NCI-H1105 treated with DMSO at 0.1 percent for 48 hours (cell line): ENCODE measurements around the gene CASP2.
"Not testable (repeated sequence)": the region's sequence is repeated elsewhere in the genome, so short reads cannot be mapped to it uniquely, and the experiment has no call there.

Experiments used
- DNase-seq: peaks from one replicate; lab custom pipeline; 2025; lab: John Stamatoyannopoulos, UW

Gene CASP2

DNA sequence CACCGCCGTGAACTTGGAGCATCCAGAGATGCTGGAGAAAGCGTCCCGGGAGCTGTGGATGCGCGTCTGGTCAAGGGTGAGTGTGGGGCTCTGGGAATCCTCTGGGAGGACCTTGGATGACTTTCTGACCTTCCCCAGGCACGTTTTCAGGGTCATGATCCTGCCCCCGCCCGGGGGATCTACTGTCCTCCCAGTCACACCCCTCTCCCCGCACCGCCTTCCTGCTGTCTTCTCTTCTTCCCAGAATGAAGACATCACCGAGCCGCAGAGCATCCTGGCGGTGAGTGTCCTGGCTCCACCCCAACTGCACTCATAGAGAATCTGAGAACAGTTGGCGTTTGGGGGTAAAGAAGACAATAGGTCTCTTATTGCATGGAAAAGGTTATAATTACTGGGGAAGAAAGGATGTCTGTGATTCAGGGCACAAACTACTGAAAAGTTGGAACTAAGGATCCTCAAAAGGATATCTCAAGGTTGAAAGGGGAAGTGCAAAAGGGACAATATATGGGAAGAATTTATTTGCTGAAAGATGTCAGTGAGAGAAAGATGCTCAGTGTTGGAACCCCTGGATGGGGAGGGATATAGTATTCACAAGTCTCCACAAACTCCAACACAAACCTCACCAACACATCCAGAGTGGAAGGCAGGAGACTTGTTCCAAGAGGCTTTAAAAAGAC lies 23.0 kb upstream of the CASP2 start:
- DNase-seq, result no peak

DNA sequence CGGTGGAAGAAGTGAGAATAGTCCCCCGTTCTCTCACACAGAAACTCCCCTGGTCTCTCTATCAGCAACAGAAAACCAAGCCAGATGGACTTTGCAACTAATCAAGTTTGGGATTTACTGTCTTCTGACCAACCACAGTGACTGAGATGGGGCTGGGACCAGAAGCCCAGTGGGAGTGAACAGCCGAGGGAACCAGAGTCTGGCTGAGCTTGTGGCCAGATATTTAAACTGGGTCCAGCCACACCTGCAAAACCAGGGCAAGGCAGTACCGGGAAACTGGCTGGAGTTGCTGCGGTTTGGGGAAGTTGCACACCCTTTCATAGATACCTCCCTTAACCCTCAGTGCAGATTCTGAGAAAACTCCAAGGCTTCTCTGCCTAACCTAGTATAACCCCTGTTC lies 18.9 kb upstream of the CASP2 start:
- DNase-seq, result no peak

DNA sequence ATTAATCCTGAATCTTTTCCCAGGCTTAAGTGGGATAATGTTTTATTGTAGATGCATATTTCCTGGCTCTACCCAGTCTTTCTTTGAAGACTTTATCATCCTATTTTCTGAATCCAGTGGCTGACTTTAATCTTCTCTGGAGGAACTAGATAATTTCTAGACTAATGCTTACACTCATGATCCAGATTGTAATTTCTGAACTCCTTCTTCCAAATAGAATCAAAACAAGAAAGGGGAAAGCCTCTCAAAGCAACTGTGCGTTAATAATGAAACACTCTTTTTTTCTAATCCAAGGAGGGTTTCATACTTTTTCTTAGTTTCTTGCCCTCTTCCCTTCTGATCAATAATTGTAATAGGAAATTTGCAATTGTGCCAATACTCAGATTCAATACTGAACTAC lies 16.9 kb upstream of the CASP2 start:
- DNase-seq, result no peak

DNA sequence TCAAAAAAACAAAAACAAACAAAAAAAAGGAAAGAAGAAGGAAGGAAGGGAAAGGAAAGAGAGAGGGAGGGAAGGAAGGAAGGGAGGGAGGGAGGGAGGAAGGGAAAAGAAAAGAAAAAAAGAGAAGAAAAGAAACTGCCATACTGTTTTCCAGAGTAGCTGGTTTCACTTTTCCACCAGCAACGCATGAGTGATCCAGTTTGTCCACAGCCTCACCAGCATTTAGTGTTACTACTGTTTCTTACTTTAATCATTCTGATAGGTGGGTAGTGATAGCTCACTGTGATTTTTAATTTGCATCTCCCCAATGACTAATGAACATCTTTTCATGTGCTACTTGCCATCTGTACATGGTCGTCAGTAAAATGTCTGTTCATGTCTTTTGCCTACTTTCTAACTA lies 15.3 kb upstream of the CASP2 start:
- DNase-seq, result no peak

DNA sequence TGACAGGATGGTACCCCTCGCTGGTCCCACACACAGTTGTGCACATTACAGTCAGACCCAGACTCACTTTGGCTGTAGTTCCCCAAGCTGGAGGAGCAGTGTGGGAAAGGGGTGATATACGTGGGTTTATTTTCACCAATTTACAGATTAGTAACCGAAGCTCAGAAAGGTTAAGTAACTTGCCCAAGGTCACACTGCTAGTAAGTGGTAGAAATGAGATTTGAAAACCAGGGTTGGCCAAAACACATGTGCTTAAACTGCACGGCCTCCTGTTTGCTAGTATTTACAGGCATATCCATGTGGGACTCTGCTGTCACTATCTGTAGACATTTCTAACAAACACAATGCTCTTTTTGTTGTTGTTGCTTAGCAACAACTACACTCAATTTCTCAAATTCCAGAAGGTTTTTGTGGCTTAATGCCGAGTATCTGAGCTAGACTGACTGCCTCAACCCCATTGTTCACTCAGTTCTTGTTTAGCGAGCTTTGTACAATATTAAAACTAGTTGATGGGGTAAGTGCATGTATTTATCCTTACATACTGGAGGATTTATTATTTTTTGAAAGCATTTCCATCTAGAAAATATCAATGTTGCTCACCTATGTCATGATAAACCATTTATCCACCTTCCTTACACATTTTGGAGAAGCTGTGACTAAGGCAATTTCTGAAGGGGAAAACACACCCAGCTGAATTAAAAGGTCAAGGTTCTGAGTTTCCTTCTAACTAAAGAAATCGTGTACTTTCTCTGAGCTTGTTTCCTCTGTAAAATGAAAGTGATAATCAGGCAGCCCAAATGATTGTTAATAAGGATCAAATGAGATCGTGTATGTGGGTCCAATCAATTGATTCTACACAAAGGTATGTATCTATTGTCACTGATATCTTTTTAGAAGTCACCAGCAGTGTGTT lies 8.7 kb upstream of the CASP2 start:
- no peak for DNase-seq

DNA sequence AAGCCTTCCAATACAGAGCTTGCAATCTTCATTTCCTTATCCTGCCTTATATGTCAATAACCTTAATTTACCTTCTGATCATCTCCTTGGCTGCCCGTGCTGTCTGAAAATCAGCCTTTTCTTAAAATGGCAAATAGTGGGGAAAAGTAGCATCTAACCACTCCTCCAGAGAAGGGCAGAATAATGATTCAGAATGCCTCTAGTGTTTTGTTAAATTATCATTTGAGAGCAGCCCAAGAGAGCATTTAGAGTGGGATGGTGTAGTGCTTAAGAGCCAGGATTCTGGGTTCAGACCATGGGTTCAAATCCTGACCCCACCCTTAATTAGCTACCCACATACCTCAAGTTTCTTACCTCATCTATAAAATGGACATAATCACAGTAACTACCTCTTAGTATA lies 8.0 kb upstream of the CASP2 start:
- no peak for DNase-seq

DNA sequence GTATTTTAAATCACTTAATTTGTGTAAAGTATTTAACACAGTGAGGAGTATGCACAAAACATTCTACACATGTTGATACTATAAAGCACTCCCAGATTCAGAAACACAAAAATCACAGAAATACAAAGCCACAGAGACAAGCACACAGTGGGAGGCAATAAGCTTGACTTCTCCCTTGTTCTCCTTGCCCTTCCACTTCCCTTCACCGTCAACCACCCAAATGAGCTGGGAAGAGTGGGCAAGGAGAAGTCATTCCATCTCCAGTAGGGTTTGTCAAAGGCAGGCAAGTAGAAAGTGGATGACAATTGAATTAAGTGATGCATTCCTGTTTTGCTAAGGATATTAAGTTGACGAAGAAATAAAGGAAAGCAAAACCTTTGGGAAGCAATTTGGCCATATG lies 7.6 kb upstream of the CASP2 start:
- no peak for DNase-seq

DNA sequence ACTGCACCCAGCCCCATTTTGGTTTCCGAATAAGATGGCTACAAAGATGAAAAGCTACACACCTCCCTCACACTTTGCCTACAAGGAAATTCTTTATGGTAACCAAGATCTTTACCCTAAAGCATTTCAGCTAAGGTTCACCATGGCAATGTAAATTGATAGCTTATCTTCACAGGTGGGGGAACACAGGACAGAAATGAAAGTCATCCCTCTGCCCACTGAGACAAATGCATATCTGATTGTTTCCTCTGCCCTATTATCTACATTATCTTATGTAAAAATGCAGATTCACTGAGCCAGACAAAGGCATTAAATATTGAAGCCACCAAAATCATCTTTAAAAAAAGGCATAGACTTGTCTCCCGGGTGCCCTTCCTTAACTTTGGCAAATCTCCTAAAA lies 6.6 kb upstream of the CASP2 start:
- no peak for DNase-seq

DNA sequence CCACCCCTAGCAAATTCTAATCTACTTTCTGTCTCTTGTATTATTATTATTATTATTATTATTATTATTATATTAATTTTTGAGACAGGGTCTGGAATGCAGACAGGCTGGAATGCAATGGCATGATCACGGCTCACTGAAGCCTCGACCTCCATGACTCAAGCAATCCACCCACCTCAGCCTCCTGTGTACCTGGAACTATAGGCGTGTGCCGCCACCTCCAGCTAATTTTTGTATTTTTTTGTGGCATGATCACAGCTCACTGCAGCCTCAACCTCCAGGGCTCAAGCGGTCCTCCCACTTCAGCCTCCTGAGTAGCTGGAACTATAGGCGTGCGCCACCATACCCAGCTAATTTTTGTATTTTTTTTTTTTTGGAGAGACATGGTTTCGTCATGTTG lies 6.0 kb upstream of the CASP2 start:
- DNase-seq, result no peak

DNA sequence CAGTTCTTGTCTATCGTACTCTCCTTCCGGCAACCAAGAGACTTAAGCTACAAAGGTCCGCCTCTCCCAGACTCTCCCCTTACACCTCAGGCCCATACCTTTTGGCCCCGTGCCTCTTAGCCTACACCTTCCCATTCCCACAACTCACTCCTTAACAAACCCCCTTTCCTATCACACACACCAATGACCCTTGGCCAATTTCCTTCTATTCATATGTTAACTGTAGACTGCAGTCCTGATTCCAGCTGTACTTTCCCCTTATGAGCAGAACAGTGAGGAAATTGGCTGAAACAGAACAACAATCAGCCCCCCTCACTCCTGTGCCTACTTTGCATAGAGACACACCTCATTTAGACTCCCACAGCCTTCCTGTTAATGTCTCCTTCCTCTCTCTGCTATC lies 4.8 kb upstream of the CASP2 start:
- no peak for DNase-seq

DNA sequence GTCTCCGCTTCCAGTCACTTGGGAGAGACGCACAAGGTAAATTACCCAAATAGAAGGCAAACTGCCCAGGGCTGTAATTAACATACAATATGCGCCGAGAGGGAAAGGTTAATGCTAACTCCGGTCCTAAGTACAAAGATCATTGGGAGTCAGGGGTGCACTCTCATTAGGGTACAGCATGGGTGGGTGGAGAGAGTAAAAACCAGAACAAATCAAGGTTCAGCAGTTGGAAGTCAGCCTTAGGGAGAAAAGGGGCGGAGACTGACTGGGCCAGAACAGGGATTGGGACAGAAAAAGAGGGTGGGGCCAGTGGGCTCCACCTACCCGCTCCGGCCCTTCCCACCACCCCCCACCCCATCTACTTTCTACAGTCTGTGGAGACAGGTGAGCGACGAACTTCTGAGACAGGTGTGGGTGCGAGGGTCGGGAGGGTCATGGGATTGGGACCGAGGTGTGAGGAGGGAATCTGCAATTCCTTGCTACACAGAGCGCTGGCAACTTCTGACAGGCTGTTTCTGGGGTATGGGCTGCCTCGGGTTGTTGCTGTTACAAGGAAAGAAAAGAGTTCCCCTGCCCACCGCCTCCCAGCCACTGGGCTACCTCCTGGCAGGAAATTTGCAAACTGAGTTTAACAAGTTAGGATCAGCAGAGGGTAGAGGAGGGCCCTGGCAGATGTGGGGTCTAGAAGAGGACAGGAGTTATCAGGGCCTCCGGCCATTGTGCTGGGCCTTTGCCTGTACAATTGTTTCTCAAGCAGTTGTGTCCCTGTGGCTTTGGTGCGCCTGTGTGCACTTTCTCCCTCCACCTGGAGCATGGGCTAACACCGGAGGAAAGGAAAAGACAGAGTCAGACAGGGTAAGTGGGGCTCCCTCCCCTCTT lies 3.3 kb upstream of the CASP2 start, which contains the start of gene TMEM139:
Gene TMEM139 (plus strand): TSS at position 368 of the 879 bp plus-strand sequence. CDS start 1,000 bp downstream, outside the sequence.
- DNase-seq, result no peak

DNA sequence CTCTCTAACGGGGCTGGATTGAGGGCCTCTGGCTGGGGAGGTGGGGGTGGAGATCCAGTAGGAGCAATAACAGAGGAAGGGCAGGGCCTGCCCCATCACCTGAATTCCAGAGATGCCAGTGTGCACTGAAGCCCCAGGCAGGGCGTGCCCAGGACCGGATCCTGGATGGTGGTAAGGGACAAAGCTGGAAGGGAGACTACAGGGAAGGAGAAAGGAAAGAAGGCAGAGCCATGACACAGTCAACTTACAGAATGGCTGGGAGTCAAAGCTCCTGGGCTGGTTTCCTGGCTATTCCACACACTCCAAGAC lies 2.7 kb upstream of the CASP2 start:
- no peak for DNase-seq

DNA sequence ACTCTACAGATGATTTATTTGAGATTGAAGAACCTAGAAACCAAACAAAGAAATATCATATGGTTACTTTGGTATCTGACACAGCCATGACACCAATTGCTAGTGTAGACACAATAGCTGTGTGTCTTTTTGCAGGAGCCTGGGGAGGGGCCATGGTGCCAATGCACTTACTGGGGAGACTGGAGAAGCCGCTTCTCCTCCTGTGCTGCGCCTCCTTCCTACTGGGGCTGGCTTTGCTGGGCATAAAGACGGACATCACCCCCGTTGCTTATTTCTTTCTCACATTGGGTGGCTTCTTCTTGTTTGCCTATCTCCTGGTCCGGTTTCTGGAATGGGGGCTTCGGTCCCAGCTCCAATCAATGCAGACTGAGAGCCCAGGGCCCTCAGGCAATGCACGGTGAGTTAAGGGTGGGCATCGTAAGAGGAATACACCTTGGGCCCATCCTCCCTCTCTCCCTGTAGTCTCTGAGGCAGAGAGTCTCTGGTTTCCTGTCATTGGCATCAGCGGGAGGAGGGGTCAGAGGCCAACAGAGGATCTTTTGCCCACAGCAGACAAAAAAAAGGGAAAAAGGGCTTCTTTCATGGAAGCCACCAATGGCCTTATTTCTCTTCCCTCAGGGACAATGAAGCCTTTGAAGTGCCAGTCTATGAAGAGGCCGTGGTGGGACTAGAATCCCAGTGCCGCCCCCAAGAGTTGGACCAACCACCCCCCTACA lies 2.2 kb upstream of the CASP2 start:
- DNase-seq, result no peak

DNA sequence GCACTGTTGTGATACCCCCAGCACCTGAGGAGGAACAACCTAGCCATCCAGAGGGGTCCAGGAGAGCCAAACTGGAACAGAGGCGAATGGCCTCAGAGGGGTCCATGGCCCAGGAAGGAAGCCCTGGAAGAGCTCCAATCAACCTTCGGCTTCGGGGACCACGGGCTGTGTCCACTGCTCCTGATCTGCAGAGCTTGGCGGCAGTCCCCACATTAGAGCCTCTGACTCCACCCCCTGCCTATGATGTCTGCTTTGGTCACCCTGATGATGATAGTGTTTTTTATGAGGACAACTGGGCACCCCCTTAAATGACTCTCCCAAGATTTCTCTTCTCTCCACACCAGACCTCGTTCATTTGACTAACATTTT lies 1.6 kb upstream of the CASP2 start:
- DNase-seq, result no peak

DNA sequence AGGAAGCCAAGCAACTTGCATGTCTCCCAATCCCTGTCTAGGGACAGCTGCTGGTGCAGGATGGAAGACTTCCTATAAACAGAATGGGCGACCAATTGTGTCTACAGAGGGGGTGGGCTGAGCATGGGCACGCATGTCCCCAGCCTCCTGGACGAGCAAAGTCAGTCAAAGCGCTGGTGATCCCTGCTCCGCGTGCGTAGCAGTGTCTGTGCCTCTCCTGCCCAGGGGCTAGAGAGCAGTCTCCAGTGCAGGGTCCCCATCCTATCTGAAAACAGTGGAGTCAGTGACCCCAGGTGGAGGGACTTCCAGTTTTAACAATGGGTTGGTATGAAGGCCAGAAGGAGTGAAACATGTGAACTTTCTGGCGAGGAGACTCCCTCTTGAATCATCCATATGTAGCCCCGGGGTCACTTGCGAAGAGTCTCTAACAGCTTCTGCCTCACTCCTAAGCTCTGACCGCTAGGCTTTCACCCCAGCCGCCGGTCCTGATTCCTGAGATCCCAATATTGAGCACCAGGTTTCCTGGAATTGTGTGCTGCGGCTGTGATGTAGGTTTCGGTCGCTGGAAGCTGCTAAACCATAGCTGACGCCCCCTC lies 714 bp upstream of the CASP2 start:
- no peak for DNase-seq

DNA sequence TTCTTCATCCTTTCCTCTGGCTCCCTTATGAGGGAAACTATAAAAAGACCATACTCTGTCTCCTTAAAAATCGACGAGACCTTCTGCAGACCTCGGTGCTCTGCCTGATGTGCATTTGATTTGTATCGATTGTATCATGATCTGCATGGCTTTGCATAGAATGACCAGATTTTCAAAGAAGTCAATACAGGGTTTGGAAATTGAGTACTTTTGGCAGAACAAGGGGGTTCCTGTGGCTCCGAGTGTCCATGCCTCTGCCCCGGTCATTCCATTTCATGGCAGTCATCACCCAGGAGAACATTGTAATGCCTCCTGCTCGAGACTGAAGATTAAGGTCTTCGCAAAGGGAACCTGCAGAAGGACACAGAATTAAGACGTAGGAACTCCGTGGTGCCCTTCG lies 685 bp downstream of the CASP2 start:
- peak; percentile 29 for DNase-seq

DNA sequence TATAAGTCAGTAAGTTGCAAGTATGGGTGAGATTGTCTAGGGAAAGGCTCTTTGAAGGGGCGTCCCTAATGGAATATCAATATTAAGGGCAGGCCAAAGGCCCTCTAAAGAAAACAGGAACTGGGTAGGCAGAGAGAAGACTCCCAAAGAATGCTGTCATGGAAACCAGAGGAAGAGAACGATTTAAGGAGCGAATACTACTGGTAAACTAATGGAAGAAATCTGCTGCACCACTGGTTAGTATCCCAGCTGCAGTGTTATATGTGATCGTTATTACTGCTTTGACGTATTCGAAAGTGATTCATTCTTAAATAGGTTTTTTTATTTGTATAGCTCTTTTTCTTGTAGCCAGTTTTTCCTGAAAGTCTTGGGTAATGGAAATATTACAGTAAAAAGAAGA lies 1.3 kb downstream of the CASP2 start:
- DNase-seq, result no peak

DNA sequence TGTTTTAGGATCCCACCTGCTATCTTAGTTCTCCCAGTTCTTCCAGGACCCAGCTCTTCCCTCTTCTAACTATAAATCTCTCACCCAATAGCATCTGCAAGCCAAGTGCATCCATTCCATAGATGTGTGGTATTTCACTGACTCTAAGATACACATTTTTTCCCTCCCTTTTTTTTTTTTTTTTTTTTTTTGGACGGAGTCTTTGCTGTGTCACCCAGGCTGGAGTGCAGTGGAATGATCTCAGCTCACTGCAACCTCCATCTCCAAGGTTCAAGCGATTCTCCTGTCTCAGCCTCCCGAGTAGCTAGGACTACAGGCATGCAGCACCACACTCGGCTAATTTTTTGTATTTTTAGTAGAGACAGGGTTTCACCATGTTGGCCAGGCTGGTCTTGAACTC lies 1.7 kb downstream of the CASP2 start:
- not testable (repeated sequence) for DNase-seq

DNA sequence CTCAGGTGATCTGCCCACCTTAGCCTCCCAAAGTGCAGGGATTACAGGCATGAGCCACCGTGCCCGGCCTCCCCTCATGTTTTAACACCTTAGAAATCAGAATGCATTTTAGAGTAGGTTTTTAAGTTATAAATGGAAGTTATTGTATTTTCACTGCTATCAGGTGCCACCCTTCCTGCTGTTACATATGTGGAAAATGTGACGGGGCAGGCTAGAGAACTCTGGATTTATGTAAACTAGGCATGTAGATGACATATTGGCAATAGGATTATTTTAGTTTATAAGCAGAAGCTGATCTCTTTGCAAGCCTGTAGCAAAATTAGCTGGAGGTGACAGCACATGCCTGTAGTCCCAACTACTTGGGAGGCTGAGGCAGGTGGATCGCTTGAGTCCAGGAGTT lies 2.1 kb downstream of the CASP2 start:
- DNase-seq, result no peak

DNA sequence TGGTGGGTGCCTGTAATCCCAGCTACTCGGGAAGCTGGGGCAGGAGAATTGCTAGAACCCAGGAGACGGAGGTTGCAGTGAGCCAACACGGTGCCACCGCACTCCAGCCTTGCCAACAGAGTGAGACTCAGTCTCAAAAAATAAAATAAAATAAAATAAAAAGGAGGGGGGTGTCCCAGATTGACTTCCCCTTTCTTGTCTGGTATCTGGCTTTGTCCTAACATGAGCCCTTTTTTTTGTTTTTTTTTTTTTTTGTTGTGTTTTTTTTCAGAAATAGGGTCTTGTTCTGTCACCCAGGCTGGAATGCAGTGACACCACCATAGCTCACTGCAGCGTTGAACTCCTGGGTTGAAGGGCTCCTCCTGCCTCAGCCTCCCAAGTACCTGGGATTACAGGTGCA lies 4.7 kb downstream of the CASP2 start:
- DNase-seq, result no peak

DNA sequence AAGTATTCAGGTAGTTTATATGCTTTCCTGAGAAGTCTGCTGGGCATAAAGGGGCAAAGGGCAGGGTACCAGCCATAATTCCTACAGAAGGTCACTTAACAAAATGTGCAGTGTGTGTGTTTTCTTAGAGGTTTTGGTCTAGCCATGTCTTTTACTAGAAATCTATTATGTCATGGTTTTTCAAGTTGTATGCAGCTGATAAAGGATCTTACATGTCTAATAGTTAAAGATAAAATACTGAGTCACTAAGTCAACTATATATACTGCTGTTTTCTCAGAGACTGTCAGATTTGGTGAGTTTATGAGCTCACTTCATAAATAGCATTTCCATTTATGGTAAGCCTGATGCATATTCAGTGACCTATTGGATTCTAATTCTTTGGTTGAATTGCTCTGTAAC lies 7.7 kb downstream of the CASP2 start:
- DNase-seq, result no peak

DNA sequence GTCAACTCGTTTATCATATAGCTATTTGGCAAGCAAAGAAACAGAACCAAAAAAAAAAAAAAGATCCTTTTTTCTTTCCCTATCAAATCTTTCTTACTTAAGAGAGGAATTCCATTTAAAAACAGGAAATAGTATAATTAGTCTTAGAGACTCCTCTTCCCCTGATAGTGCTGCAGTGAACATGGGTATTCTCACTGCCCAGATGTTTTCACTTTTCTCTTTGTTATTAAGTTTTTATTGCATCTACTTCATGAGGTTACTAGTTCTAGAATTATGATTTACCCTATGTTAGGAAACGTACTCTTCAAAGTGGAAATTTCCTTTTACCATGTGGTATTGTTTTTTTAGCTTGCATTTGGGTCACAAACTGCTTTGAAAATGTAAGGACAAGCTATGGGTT lies 8.5 kb downstream of the CASP2 start:
- DNase-seq, result no peak
